ENCODE results near the gene KRTAP3-1.

The KRTAP3-1 gene

GRCh38 chr17:41020336-41020735 lies 11.4 kb upstream of the KRTAP3-1 start:
- no peaks in the 10 kb centered on the region for H3K4me1 ChIP-seq
- no peak overlapping the region for H3K4me3 ChIP-seq (ENCODE audit: low read depth, low read length)
- TF ChIP-seq, protein P1, sequence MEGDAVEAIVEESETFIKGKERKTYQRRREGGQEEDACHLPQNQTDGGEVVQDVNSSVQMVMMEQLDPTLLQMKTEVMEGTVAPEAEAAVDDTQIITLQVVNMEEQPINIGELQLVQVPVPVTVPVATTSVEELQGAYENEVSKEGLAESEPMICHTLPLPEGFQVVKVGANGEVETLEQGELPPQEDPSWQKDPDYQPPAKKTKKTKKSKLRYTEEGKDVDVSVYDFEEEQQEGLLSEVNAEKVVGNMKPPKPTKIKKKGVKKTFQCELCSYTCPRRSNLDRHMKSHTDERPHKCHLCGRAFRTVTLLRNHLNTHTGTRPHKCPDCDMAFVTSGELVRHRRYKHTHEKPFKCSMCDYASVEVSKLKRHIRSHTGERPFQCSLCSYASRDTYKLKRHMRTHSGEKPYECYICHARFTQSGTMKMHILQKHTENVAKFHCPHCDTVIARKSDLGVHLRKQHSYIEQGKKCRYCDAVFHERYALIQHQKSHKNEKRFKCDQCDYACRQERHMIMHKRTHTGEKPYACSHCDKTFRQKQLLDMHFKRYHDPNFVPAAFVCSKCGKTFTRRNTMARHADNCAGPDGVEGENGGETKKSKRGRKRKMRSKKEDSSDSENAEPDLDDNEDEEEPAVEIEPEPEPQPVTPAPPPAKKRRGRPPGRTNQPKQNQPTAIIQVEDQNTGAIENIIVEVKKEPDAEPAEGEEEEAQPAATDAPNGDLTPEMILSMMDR (IDR thresholded peaks at IDR 0.05) = no peak
- H3K27me3 ChIP-seq (ENCODE audit: control insufficient read depth, insufficient read depth, low read length) = no peaks in the 10 kb centered on the region
- no peak overlapping the region for H3K4me2 ChIP-seq (ENCODE audit: low read length)
- no peaks in the 10 kb centered on the region for H3K9me3 ChIP-seq (ENCODE audit: control insufficient read depth, low read length)
- H3K79me2 ChIP-seq = no peaks in the 10 kb centered on the region
- no peak overlapping the region for H3K27ac ChIP-seq
- no peak overlapping the region for H3K9ac ChIP-seq
- H3K36me3 ChIP-seq (ENCODE audit: control insufficient read depth, insufficient read depth, low read length) = no peaks in the 10 kb centered on the region
- no peak overlapping the region for H2AFZ ChIP-seq

- H3K9me3 ChIP-seq (ENCODE audit: control insufficient read depth, low read length) = no peaks in the 10 kb centered on the region
- H3K27ac ChIP-seq = no peak overlapping the region
- TF ChIP-seq, protein P1 (IDR thresholded peaks at IDR 0.05) = no peak
- no peak overlapping the region for H2AFZ ChIP-seq
- H3K4me1 ChIP-seq = no peaks in the 10 kb centered on the region
- H3K9ac ChIP-seq = no peak overlapping the region
- H3K36me3 ChIP-seq (ENCODE audit: control insufficient read depth, insufficient read depth, low read length) = no peaks in the 10 kb centered on the region
- no peaks in the 10 kb centered on the region for H3K79me2 ChIP-seq
- H3K27me3 ChIP-seq (ENCODE audit: control insufficient read depth, insufficient read depth, low read length) = no peaks in the 10 kb centered on the region
- no peak overlapping the region for H3K4me2 ChIP-seq (ENCODE audit: low read length)
- H3K4me3 ChIP-seq (ENCODE audit: low read depth, low read length) = no peak overlapping the region
Observed at GRCh38 chr17:41019415-41019814, 10.5 kb upstream of the KRTAP3-1 start.

DNA sequence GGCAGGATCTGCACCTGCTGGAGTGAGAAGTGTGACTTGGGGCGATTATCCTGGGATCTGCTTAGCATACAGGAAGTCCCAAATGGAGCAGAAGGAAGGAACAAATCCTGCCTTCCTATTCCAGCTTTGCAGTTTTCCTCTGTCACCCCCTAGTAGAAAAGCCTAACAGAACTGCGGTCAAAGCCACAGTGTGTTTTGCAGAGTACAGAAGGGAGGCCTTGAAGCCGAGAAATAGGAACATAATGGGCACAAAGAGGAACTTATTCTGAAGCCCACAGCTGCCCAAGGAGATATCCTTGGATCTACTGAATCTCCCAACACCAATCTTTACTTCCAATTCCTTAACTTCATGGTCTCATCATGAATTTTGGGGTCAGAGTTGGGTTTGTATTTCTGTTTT lies 9.6 kb upstream of the KRTAP3-1 start:
- Histone ChIP-seq H3K36me3 (ENCODE audit: control insufficient read depth, insufficient read depth, low read length) (no peaks in the 10 kb centered on the region), H3K27ac (no peak overlapping the region), H3K9me3 (ENCODE audit: control insufficient read depth, low read length) (no peaks in the 10 kb centered on the region), H3K27me3 (ENCODE audit: control insufficient read depth, insufficient read depth, low read length) (no peaks in the 10 kb centered on the region), H2AFZ (no peak overlapping the region), H3K4me3 (ENCODE audit: low read depth, low read length) (no peak overlapping the region), H3K9ac (no peak overlapping the region), H3K4me1 (no peaks in the 10 kb centered on the region), H3K79me2 (no peaks in the 10 kb centered on the region), H3K4me2 (ENCODE audit: low read length) (no peak overlapping the region)
- TF ChIP-seq, protein P1 (IDR thresholded peaks at IDR 0.05) = no peak

DNA sequence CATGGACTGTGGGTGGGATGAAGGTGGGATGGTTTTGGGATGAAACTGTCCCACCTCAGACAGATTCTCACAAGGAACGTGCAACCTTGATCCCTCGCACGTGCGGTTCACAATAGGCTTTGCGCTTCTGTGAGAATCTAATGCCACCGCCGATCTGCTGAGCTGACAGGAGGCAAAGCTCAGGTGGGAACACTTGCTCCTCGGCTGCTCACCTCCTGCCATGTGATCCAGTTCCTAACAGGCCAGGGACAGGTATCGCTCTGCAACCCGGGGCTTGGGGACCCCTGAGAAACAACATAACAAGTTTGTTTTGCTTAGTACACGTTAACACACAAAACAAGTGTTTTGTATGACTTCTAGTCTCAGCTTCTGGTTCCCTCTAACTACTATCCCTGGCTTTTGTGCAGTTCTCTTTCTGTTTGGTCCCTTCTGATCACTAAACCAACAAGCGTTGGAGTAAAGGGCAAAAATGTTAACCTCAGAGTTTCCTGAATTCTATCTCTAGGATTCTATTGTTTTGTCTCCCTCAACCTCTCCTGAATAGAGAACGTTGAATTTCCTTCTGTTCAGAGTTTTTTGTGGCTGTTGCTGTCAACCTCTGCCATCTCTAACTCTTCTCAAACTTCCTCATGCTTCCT lies 7.8 kb upstream of the KRTAP3-1 start:
- H3K36me3 ChIP-seq (ENCODE audit: control insufficient read depth, insufficient read depth, low read length) = no peaks in the 10 kb centered on the region
- no peaks in the 10 kb centered on the region for H3K9me3 ChIP-seq (ENCODE audit: control insufficient read depth, low read length)
- no peak overlapping the region for H2AFZ ChIP-seq
- TF ChIP-seq, protein P1 (IDR thresholded peaks at IDR 0.05) = no peak
- no peak overlapping the region for H3K4me3 ChIP-seq (ENCODE audit: low read depth, low read length)
- H3K79me2 ChIP-seq = no peaks in the 10 kb centered on the region
- H3K4me1 ChIP-seq = no peaks in the 10 kb centered on the region
- no peaks in the 10 kb centered on the region for H3K27me3 ChIP-seq (ENCODE audit: control insufficient read depth, insufficient read depth, low read length)
- no peak overlapping the region for H3K4me2 ChIP-seq (ENCODE audit: low read length)
- no peak overlapping the region for H3K9ac ChIP-seq
- no peak overlapping the region for H3K27ac ChIP-seq

DNA sequence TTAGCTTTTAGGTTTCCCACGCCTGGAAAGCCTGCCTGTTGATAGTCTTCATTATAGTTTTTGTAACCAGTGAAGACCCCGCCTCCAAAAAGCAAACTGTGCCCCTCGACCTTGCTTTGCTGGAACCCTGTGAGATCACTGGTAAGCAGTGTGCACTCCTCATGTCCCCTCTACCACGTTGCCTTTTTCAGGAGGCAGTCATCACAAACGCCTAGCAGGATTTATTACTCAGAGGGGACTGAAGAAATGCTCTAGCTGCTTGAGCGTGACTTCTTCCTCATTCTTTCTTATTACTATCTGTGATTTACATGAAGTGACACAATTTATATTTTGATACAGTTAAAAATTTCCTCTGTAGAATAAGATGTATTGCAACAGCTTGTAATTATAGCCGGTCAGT lies 6.5 kb upstream of the KRTAP3-1 start:
- TF ChIP-seq, protein P1 (IDR thresholded peaks at IDR 0.05) = no peak
- Histone ChIP-seq H3K27me3 (ENCODE audit: control insufficient read depth, insufficient read depth, low read length) (no peaks in the 10 kb centered on the region), H3K79me2 (no peaks in the 10 kb centered on the region), H3K27ac (no peak overlapping the region), H3K4me1 (no peaks in the 10 kb centered on the region), H3K4me3 (ENCODE audit: low read depth, low read length) (no peak overlapping the region), H3K4me2 (ENCODE audit: low read length) (no peak overlapping the region), H3K36me3 (ENCODE audit: control insufficient read depth, insufficient read depth, low read length) (no peaks in the 10 kb centered on the region), H3K9me3 (ENCODE audit: control insufficient read depth, low read length) (no peaks in the 10 kb centered on the region), H2AFZ (no peak overlapping the region), H3K9ac (no peak overlapping the region)

All from parathyroid adenoma (tissue), 2 donors.